Natural killer cell (primary cell): Measurements from ENCODE around the gene MAD1L1. TPM values are rescaled to one million over a fixed set of nuclear protein-coding genes. Genes with fewer than 3 reads are reported as not detected.

ENCODE experiments used
- ATAC-seq, 3 donors: fragments of 150-1000 bp in 2 of 3; fragments of 200-7000 bp in 1 of 3; cut with Tn5 transposase; 1 replicate in 1 of 3; 2 replicates in 2 of 3; pipeline ENCODE4 v1.10.0; 2021; ENCODE audit warnings: mild to moderate bottlenecking in 2 of 3, moderate library complexity in 2 of 3
- DNase-seq, 2 donors: peaks; one replicate each; pipeline versions ENCODE4 v3.0.0 to v3.0.0-alpha.2; 2013 to 2021; ENCODE audit warnings: mixed read lengths in 1 of 2
- H3K27ac ChIP-seq: one replicate; pipeline ENCODE4 v1.5.1; 2013; ENCODE audit warnings: mild to moderate bottlenecking, low read length
- H3K27me3 ChIP-seq: one replicate; pipeline ENCODE4 v1.6.1; 2013; ENCODE audit warnings: low read length; ENCODE audit not compliant: control insufficient read depth, insufficient read depth
- H3K36me3 ChIP-seq: one replicate; pipeline ENCODE4 v1.6.1; 2013; ENCODE audit warnings: low read length; ENCODE audit not compliant: control insufficient read depth, insufficient read depth
- H3K4me1 ChIP-seq: one replicate; pipeline ENCODE4 v1.6.1; 2013; ENCODE audit warnings: low read length; ENCODE audit not compliant: control insufficient read depth, insufficient read depth
- H3K4me3 ChIP-seq: one replicate; pipeline ENCODE4 v1.5.1; 2013; ENCODE audit warnings: low read length
- H3K9me3 ChIP-seq: one replicate; pipeline ENCODE4 v1.6.1; 2013; ENCODE audit warnings: low read length; ENCODE audit not compliant: control insufficient read depth, insufficient read depth
- H3K27ac Mint-ChIP-seq, 2 donors: one replicate each; pipeline ENCODE4 v1.8.0; 2022; ENCODE audit warnings: mild to moderate bottlenecking in 2 of 2, mixed read lengths in 2 of 2, moderate library complexity in 1 of 2
- H3K27me3 Mint-ChIP-seq, 2 donors: one replicate each; pipeline ENCODE4 v1.8.0; 2022; ENCODE audit warnings: low read depth in 2 of 2, mixed read lengths in 2 of 2
- H3K36me3 Mint-ChIP-seq: one replicate; pipeline ENCODE4 v1.8.0; 2022; ENCODE audit warnings: mixed read lengths
- H3K4me1 Mint-ChIP-seq, 2 donors: one replicate each; pipeline ENCODE4 v1.8.0; 2022; ENCODE audit warnings: mixed read lengths in 2 of 2
- H3K4me3 Mint-ChIP-seq: one replicate; pipeline ENCODE4 v1.8.0; 2022; ENCODE audit warnings: mild to moderate bottlenecking, moderate library complexity, mixed read lengths
- H3K9me3 Mint-ChIP-seq, 2 donors: one replicate each; pipeline ENCODE4 v1.8.0; 2022; ENCODE audit warnings: mixed read lengths in 2 of 2
- WGBS: methylation state at CpG from one replicate; pipeline ENCODE4 v1.1.7; 2013; ENCODE audit warnings: missing lambda C conversion rate; ENCODE audit not compliant: insufficient coverage; 5-methylcytosine and 5-hydroxymethylcytosine counted together
- intact Hi-C: fragments of 100-400 bp; cut with micrococcal nuclease; formaldehyde crosslinking; loops from one replicate; pipeline ENCODE4 v1.14.2; 2022
- total RNA-seq, 4 donors: library from RNA; stranded (reverse); fragments of 120-200 nt in 1 of 4; gene quantifications; one replicate each; pipeline versions ENCODE4 v1.2.3 to v1.2.4, GENCODE V29; 2013 to 2022
- TF ChIP-seq, protein P1 (sequence below): fragments of 200-600 bp; IDR thresholded peaks from one replicate; pipeline ENCODE4 v1.8.0; 2022; ENCODE audit warnings: antibody characterized with exemption

MAD1L1 gene
- total RNA-seq, 3 donors from 2014 or later (not counting 1 experiment from before 2014, with no cell fraction given), result 53.6 to 81.2 (median 77.4) TPM

GRCh38 chr7:2172311-2173188 is 60.2 kb downstream of the MAD1L1 start:
- Histone ChIP-seq H3K4me1 (no peaks in the 10 kb centered on the region), H3K9me3 (no peaks in the 10 kb centered on the region), H3K4me3 (no peak overlapping the region), H3K36me3 (peaks cover 1% of the 10 kb centered on the region), H3K27ac (no peak overlapping the region), H3K27me3 (no peaks in the 10 kb centered on the region)
- Mint-ChIP-seq H3K36me3 (no peaks in the 10 kb centered on the region), H3K27ac (peak overlapping the region in 1 of 2 donors; percentile 29), H3K4me1 (peaks cover 11 to 17% of the 10 kb centered on the region in 2 donors), H3K9me3 (no peaks in the 10 kb centered on the region), H3K27me3 (no peaks in the 10 kb centered on the region), H3K4me3 (no peak overlapping the region)
- ATAC-seq, result peak in 1 of 3 donors; percentile 5
- no peak for DNase-seq
- WGBS, result 96% methylated on average over 39 of the region's 39 CpGs
- intact Hi-C loops, result no loop called here
- TF ChIP-seq, protein P1, sequence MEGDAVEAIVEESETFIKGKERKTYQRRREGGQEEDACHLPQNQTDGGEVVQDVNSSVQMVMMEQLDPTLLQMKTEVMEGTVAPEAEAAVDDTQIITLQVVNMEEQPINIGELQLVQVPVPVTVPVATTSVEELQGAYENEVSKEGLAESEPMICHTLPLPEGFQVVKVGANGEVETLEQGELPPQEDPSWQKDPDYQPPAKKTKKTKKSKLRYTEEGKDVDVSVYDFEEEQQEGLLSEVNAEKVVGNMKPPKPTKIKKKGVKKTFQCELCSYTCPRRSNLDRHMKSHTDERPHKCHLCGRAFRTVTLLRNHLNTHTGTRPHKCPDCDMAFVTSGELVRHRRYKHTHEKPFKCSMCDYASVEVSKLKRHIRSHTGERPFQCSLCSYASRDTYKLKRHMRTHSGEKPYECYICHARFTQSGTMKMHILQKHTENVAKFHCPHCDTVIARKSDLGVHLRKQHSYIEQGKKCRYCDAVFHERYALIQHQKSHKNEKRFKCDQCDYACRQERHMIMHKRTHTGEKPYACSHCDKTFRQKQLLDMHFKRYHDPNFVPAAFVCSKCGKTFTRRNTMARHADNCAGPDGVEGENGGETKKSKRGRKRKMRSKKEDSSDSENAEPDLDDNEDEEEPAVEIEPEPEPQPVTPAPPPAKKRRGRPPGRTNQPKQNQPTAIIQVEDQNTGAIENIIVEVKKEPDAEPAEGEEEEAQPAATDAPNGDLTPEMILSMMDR, result no peak

GRCh38 chr7:2171855-2172254 is 60.9 kb downstream of the MAD1L1 start:
- Histone ChIP-seq H3K9me3 (no peaks in the 10 kb centered on the region), H3K27ac (no peak overlapping the region), H3K27me3 (no peaks in the 10 kb centered on the region), H3K36me3 (peaks cover 1% of the 10 kb centered on the region), H3K4me3 (no peak overlapping the region), H3K4me1 (no peaks in the 10 kb centered on the region)
- ATAC-seq (no peak), DNase-seq (no peak)
- H3K9me3 Mint-ChIP-seq, result no peaks in the 10 kb centered on the region
- no peak overlapping the region for H3K4me3 Mint-ChIP-seq
- H3K27me3 Mint-ChIP-seq, result no peaks in the 10 kb centered on the region
- 88% methylated on average over 6 of the region's 6 CpGs for WGBS
- peaks cover 11 to 17% of the 10 kb centered on the region in 2 donors for H3K4me1 Mint-ChIP-seq
- TF ChIP-seq, protein P1, result no peak
- intact Hi-C loops, result no loop called here
- H3K36me3 Mint-ChIP-seq, result no peaks in the 10 kb centered on the region
- H3K27ac Mint-ChIP-seq, result no peak overlapping the region

- no peak overlapping the region for H3K27ac ChIP-seq
- no peaks in the 10 kb centered on the region for H3K27me3 Mint-ChIP-seq
- H3K27ac Mint-ChIP-seq, result peak overlapping the region in 1 of 2 donors; percentile 38
- H3K27me3 ChIP-seq, result no peaks in the 10 kb centered on the region
- no peak for ATAC-seq
- no peaks in the 10 kb centered on the region for H3K4me1 ChIP-seq
- intact Hi-C loops, result no loop called here
- peaks cover 1% of the 10 kb centered on the region for H3K36me3 ChIP-seq
- no peak overlapping the region for H3K4me3 ChIP-seq
- H3K4me3 Mint-ChIP-seq, result no peak overlapping the region
- peaks cover 11 to 17% of the 10 kb centered on the region in 2 donors for H3K4me1 Mint-ChIP-seq
- WGBS, result 95% methylated on average over 26 of the region's 26 CpGs
- TF ChIP-seq, protein P1, result no peak
- no peaks in the 10 kb centered on the region for H3K36me3 Mint-ChIP-seq
- H3K9me3 ChIP-seq, result no peaks in the 10 kb centered on the region
- DNase-seq, result no peak
- H3K9me3 Mint-ChIP-seq, result no peaks in the 10 kb centered on the region
Observed at GRCh38 chr7:2170576-2171521, 61.9 kb downstream of the MAD1L1 start.
